HS-5 (cell line): ENCODE data around the gene ASTN2.
"Not testable (repeated sequence)": the region's sequence is repeated elsewhere in the genome, so short reads cannot be mapped to it uniquely, and the experiment has no call there.

ENCODE experiments used
- DNase-seq: peaks from one replicate; pipeline ENCODE4 v3.0.0-alpha.2; 2012; ENCODE audit warnings: low read depth

Gene ASTN2

DNA sequence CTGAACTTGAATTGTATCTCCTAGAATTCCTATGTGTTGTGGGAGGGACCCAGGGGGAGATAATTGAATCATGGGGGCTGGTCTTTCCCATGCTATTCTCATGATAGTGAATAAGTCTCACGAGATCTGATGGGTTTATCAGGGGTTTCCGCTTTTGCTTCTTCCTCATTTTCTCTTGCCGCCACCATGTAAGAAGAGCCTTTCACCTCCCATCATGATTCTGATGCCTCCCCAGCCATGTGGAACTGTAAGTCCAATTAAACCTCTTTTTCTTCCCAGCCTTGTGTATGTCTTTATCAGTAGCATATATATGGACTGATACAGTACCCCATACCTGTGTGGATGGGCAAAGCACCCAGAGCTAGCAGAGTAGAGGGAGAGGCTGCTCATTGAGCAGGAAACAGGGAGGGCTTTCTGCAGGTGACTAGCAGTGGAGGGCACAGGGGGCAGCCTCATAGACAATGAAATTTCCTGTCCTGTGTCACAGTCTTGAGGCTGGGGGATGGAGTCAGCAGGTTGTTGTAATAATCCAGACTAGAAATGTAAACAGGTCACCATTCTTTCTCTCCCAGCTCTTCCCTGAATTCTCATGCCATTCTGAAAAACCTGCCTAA is 496.9 kb downstream of the ASTN2 start:
- not testable (repeated sequence) for DNase-seq

- no peak for DNase-seq
Observed at GRCh38 chr9:116913536-116913935, 501.3 kb downstream of the ASTN2 start.

DNA sequence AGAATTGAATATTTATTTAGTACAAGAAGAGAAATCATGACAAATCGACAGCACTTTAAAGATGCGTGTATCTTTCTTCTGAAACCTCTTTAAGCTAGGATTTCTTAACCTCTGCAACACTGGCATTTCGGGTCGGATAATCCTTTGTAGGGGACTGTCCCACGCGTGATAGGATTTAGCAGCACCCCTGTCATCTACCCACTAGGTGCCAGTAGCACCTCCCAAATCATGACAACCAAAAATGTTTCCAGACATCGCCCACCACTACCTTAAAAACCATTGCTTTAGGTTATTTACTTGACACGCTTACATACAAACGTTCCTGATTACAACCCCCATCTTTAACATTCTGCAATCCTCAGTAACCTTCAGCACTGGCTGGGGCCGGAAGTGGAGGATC is 504.7 kb downstream of the ASTN2 start:
- DNase-seq, result no peak

- no peak for DNase-seq
Observed at GRCh38 chr9:116907989-116908388, 506.9 kb downstream of the ASTN2 start.

DNA sequence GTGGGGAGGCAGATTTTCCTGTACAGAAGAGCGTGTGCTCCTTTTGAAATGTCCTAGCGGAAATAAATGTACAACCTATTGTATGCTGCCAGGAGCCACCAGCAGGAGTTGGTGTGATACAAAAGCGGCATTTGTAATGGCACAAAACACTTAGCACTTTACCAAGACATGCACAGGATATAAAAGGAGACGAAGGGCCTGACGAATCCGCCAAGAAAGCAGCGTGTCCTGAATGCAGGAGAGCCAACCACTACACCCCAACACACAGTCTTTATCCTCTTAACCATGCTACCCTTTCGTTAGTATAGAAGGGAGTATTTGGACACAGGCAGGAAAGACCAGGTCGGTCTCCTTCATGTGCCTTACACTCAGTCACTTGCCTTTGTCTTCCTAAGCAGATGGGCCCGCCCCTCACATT is 509.7 kb downstream of the ASTN2 start:
- no peak for DNase-seq

DNA sequence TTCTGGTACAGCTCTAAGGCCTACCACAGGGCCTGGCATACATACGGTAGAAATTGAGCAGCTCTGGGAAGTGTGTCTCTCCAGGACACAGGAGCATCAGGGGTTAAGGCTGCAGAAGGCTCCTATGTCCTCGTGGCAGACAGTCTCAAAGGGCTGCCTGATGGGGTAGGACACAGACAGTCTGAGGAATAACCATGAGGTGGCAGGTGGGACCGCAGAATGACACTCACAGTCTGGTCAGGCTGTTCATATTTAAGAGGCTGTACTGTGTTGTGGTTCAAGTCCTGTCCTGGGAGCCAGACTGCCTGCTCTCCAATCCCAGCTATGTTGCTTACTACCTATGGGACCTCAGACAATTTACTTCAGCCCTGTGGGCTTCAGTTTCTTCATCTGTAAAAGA is 510.7 kb downstream of the ASTN2 start:
- no peak for DNase-seq

DNA sequence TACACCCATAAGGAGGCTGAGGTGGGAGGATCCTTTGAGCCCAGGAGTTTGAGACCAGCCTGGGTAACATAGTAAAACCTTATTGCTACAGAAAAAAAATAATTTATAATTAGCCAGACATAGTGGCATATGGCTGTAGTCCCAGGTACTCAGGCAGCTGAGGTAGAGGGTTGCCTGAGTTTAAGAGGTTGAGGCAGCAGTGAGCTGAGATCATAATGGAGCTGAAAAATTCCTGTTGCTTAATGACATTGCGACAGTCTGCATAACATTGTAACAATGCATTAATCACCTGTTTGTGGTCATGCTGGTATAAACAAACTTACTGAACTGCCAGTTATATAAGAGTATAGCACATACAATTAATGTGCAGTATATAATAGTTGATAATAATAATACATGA is 513.6 kb downstream of the ASTN2 start:
- no peak for DNase-seq

DNA sequence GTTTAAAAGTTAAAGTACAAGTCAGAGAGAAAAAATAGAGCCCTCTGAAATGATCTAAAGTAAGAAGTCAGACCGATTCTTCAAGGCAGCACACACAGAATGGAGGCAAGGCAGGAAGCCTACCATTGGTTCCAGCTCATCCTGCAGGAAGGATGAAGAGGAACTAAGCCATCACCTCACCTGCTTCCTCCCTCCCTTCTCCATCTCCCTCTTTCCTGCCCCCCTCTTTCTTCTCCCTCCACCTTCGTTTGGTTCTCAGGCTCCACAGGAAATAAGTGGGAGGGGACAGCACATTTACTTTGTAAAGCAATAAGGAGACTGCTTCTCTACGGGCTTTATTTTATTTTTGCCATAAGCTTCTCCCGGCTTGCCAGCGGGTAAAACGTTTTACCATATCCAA is 514.3 kb downstream of the ASTN2 start:
- no peak for DNase-seq

DNA sequence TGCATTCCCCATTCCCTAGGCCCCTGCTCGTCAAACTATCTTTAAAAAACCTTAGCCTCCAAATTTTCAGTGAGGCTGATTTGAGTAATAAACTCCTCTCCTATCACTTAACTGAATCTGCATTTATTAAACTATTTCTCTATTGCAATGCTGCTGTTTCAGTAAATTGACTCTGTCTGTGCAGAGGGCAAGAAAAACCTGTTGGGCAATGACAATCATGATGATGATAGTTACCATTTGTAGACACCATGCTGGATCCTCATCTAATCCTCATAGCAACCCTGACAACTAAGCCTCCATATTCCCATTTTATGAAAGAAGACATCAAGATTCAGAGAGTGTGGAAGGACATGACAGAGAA is 514.9 kb downstream of the ASTN2 start:
- no peak for DNase-seq

GRCh38 chr9:116899337-116900006 is 515.4 kb downstream of the ASTN2 start:
- peak; percentile 8 for DNase-seq

DNA sequence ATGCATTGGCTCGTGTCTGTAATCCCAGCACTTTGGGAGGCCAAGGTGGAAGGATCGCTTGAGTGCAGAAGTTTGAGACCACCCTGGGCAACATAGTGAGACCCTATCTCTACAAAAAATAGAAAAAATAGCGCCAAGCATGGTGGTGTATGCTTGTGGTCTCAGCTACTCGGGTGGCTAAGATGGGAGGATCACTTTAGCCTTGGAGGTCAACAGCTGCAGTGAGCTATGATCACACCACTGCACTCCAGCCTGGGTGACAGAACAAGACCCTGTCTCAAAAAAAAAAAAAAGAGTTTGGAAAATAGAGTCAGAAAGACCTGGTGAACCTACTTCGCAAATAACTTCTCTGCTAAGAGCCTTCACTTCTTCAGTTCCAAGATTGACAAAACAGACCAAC is 516.7 kb downstream of the ASTN2 start:
- not testable (repeated sequence) for DNase-seq

GRCh38 chr9:116897201-116897600 is 517.7 kb downstream of the ASTN2 start:
- no peak for DNase-seq

DNA sequence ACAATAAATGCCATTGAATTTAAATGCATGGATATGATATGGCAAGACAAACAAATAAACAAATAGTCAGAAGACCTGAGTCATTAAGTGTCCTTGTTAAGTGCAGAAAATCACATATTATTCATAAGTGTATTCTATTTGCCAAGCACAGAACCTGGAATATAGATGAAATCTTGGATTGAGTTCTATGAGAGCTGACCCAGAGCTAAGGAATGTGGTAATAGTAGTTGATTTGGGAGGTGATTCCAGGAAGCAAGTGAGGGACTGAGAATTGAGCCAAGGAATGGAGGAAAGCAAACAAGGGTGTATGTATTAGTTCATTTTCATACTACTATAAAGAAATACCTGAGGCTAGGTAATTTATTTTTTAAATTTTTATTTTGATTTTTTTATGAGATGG is 518.9 kb downstream of the ASTN2 start:
- DNase-seq, result no peak

- DNase-seq, result no peak
Observed at GRCh38 chr9:116891424-116891823, 523.4 kb downstream of the ASTN2 start.

GRCh38 chr9:116888476-116888875 is 526.4 kb downstream of the ASTN2 start:
- not testable (repeated sequence) for DNase-seq

- no peak for DNase-seq
Observed at GRCh38 chr9:116888066-116888465, 526.8 kb downstream of the ASTN2 start.

DNA sequence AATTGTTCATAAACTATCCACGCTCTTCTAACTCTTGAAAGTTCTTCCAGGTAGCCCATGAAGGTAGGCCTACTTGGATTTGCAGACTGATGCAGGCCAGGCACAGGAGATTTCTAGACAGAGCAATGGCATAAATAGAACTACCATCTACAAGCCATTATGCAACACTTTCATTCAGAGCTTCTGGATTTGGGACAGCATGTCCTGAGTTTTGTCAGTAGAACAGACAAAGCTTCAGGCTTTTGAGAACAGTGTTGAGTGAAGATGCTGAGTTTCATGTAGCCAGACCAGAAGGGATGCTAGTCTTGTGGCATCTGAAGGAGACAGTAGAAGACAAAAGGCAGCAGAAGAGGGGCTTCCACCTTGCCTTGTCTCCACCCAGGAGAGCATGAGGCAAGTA is 531.2 kb downstream of the ASTN2 start:
- DNase-seq, result no peak

GRCh38 chr9:116877072-116877471 is 537.8 kb downstream of the ASTN2 start:
- DNase-seq, result no peak

DNA sequence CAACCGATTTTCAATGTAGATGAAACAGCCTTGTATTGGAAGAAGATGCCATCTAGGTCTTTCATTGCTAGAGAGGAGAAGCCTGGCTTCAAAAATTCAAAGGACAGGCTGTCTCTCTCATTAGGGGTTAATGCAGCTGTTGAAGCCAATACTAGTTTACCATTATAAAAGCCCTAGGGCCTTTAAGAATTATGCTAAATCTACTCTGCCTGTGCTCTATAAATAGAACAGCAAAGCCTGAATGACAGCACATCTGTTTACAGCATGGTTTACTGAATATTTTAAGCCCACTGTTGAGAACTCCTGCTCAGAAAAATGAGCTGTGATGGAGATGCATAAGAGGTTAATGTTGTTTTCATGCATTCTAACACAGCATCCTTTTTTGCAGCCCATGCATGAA is 539.3 kb downstream of the ASTN2 start:
- no peak for DNase-seq

GRCh38 chr9:116873937-116874914 is 540.6 kb downstream of the ASTN2 start:
- DNase-seq, result no peak

DNA sequence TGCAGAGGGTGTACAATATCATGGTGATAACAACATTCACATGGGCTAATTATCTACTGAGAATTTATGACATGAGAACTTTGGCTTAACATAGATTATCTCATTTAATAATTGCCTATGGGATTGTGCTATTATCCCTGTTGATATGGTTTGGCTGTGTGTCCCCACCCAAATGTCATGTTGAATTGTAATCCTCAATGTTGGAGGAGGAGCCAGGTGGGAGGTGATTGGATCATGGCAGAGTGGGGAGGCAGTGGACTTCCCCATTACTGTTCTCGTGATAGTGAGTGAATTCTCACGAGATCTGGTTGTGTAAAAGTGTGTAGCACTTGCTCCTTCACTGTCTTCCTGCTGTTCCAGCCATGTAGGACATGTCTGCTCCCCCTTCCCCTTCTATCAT is 541.4 kb downstream of the ASTN2 start:
- DNase-seq, result no peak

DNA sequence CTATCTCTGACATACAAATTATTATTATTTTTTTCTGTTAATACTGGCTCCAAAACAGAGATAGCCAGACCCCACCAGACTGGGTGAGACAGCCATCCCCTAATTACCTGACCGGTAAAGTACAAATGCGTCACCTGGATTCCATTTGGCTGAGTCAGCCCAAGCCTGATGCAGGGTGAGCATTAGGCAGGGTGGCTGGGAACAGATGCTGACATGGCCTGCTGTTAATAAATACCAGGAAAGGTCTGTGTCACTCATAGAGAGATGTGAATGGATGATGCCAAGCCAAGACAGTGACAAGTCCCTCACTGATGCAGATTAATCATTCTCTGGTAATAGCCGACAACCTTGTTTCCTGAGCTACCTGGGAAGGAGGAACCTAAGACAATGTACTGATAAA is 544.3 kb downstream of the ASTN2 start:
- no peak for DNase-seq

DNA sequence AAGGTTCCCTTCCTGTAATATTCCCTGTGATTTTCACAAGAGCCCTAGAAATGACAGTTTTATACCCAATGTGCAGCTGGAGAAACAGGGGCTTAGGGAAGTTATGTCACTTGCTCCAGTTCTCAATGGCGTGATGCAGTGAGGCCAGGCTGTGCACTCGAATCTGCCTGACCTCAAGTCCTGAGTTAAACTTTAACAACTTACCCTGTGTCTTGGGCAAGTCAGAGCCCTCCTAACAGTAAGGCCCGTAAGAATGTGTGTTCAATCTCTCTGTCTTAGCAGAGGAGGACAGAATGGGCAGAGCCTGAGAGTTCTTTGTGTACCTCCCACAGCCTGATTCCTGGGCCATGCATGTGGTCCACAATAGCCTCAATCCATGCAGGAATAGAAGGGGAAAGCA is 546.7 kb downstream of the ASTN2 start:
- no peak for DNase-seq
